ENCODE results near the gene MFSD6L. TPM values are rescaled to one million over a fixed set of nuclear protein-coding genes. Genes with fewer than 3 reads are reported as not detected.

The MFSD6L gene
- total RNA-seq, 4 donors from 2014 or later = 2.4 to 18.6 (median 11.8) TPM

- Histone ChIP-seq H3K4me3 (replicated peaks in 1 of 3) (no peak overlapping the region), H3K27ac (peak overlapping the region in 1 of 3 donors; percentile 17), H3K27me3 (no peaks in the 10 kb centered on the region), H3K36me3 (no peaks in the 10 kb centered on the region), H3K4me1 (peaks cover 7 to 20% of the 10 kb centered on the region in 2 donors), H3K9me3 (no peaks in the 10 kb centered on the region)
- TF ChIP-seq CTCF (IDR thresholded peaks at IDR 0.05) (peak in 1 of 6 experiments; percentile 39), POLR2A (IDR thresholded peaks at IDR 0.05) (no peak)
- intact Hi-C loops (cut with DNase I) = no loop called here
- peak; percentile 17 to 44 for DNase-seq
- 53 to 54% methylated on average over 15 to 19 of the region's 19 CpGs for WGBS, 2 donors
These were observed 4.6 kb upstream of the MFSD6L start for GRCh38 chr17:8803531-8804420.

- WGBS, 2 donors = 86 to 95% methylated on average over 6 of the region's 6 CpGs
- H3K9me3 ChIP-seq = no peaks in the 10 kb centered on the region
- intact Hi-C loops (cut with DNase I) = no loop called here
- H3K27me3 ChIP-seq = no peaks in the 10 kb centered on the region
- no peaks in the 10 kb centered on the region for H3K36me3 ChIP-seq
- DNase-seq = no peak
- H3K4me3 ChIP-seq (replicated peaks in 1 of 3) = no peak overlapping the region
- no peak overlapping the region for H3K27ac ChIP-seq
- H3K4me1 ChIP-seq = peaks cover 12 to 20% of the 10 kb centered on the region in 2 donors
- TF ChIP-seq POLR2A (IDR thresholded peaks at IDR 0.05) (no peak), CTCF (IDR thresholded peaks at IDR 0.05) (no peak)
These were observed 2.1 kb upstream of the MFSD6L start for GRCh38 chr17:8801135-8801840.

GRCh38 chr17:8800656-8801055 is 1.5 kb upstream of the MFSD6L start:
- no peaks in the 10 kb centered on the region for H3K9me3 ChIP-seq
- WGBS, 2 donors = 85 to 90% methylated on average over 2 of the region's 2 CpGs

GRCh38 chr17:8799570-8800212 is 526 bp upstream of the MFSD6L start:
- intact Hi-C loops (cut with DNase I) = no loop called here
- peaks cover 12 to 20% of the 10 kb centered on the region in 2 donors for H3K4me1 ChIP-seq
- H3K27ac ChIP-seq = peak overlapping the region in 2 of 3 donors; percentile 36 to 68
- DNase-seq = peak; percentile 24 to 30
- peak overlapping the region in 1 of 3 donors; percentile 41 for H3K4me3 ChIP-seq (replicated peaks in 1 of 3)
- no peaks in the 10 kb centered on the region for H3K36me3 ChIP-seq
- H3K9me3 ChIP-seq = no peaks in the 10 kb centered on the region
- 46 to 60% methylated on average over 12 to 14 of the region's 15 CpGs for WGBS, 2 donors
- no peaks in the 10 kb centered on the region for H3K27me3 ChIP-seq
- TF ChIP-seq CTCF (IDR thresholded peaks at IDR 0.05) = peak in 1 of 6 experiments; percentile 0
- TF ChIP-seq POLR2A (IDR thresholded peaks at IDR 0.05) = no peak

More at GRCh38 chr17:8800656-8801055, 1.5 kb upstream of the MFSD6L start:
- intact Hi-C loops (cut with DNase I) = no loop called here
- no peaks in the 10 kb centered on the region for H3K36me3 ChIP-seq
- no peak overlapping the region for H3K27ac ChIP-seq
- no peak overlapping the region for H3K4me3 ChIP-seq (replicated peaks in 1 of 3)
- H3K27me3 ChIP-seq = no peaks in the 10 kb centered on the region
- TF ChIP-seq CTCF (IDR thresholded peaks at IDR 0.05) = no peak
- TF ChIP-seq POLR2A (IDR thresholded peaks at IDR 0.05) = no peak
- no peak for DNase-seq
- peaks cover 12 to 20% of the 10 kb centered on the region in 2 donors for H3K4me1 ChIP-seq
